Ishikawa (cell line): ENCODE data around the gene CAMK2A.

Source experiments
- CEBPB ChIP-seq: IDR thresholded peaks from 2 replicates; pipeline ENCODE4 v1.6.1; 2012
- CREB1 ChIP-seq: IDR thresholded peaks from 2 replicates; pipeline ENCODE4 v1.6.1; 2012; ENCODE audit warnings: low read depth
- EGR1 ChIP-seq: IDR thresholded peaks from 2 replicates; pipeline ENCODE4 v1.6.1; 2012
- EP300 ChIP-seq: IDR thresholded peaks from 2 replicates; pipeline ENCODE4 v1.6.1; 2012; ENCODE audit warnings: borderline replicate concordance
- FOXM1 ChIP-seq: IDR thresholded peaks from 2 replicates; pipeline ENCODE4 v1.6.1; 2012; ENCODE audit warnings: low read depth, borderline replicate concordance
- NFIC ChIP-seq: IDR thresholded peaks from 2 replicates; pipeline ENCODE4 v1.6.1; 2012
- RAD21 ChIP-seq: IDR thresholded peaks from 2 replicates; pipeline ENCODE4 v1.6.1; 2012; ENCODE audit warnings: low read depth
- REST ChIP-seq: IDR thresholded peaks from 2 replicates; pipeline ENCODE4 v1.6.1; 2012; ENCODE audit warnings: low read depth, mild to moderate bottlenecking
- TAF1 ChIP-seq: IDR thresholded peaks from 2 replicates; pipeline ENCODE4 v1.6.1; 2012; ENCODE audit warnings: low read depth, mild to moderate bottlenecking
- TCF12 ChIP-seq: IDR thresholded peaks from 2 replicates; pipeline ENCODE4 v1.6.1; 2012; ENCODE audit warnings: low read depth
- TEAD4 ChIP-seq: IDR thresholded peaks from 2 replicates; pipeline ENCODE4 v1.6.1; 2012
- YY1 ChIP-seq: IDR thresholded peaks from 2 replicates; pipeline ENCODE4 v1.6.1; 2012; ENCODE audit warnings: low read depth
- ZBTB7A ChIP-seq: IDR thresholded peaks from 2 replicates; pipeline ENCODE4 v1.6.1; 2012; ENCODE audit warnings: low read depth
- TF ChIP-seq, protein P1 (sequence below): IDR thresholded peaks from 2 replicates; pipeline ENCODE4 v1.6.1; 2012
- TF ChIP-seq, protein P2 (sequence below): IDR thresholded peaks from 2 replicates; pipeline ENCODE4 v1.6.1; 2012

The CAMK2A gene

DNA sequence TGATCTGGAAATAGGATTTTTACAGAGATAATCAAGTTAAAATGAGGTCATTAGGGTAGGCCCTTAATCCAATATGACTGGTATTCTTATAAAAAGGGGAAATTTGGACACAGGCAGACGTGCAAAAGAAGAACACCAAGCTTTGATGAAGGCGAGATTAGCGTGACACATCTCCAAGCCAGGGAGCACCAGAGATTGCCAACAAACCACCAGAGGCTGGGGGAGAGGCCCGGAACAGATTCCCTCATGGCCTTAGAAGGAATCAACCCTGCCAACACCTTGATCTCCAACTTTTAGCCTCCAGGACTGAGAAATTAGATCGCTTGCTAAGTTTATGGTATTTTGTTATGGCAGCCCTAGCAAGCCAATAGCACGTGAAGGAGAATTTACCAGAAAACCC is 23.9 kb upstream of the CAMK2A start:
- TF ChIP-seq, protein P1, sequence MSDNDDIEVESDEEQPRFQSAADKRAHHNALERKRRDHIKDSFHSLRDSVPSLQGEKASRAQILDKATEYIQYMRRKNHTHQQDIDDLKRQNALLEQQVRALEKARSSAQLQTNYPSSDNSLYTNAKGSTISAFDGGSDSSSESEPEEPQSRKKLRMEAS: no peak
- TF ChIP-seq EGR1: no peak
- TF ChIP-seq, protein P2, sequence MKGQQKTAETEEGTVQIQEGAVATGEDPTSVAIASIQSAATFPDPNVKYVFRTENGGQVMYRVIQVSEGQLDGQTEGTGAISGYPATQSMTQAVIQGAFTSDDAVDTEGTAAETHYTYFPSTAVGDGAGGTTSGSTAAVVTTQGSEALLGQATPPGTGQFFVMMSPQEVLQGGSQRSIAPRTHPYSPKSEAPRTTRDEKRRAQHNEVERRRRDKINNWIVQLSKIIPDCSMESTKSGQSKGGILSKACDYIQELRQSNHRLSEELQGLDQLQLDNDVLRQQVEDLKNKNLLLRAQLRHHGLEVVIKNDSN: no peak
- no peak for TF ChIP-seq TAF1
- no peak for TF ChIP-seq FOXM1
- TF ChIP-seq REST: no peak
- no peak for TF ChIP-seq ZBTB7A
- no peak for TF ChIP-seq TCF12
- no peak for TF ChIP-seq CEBPB
- TF ChIP-seq EP300: no peak
- TF ChIP-seq RAD21: no peak
- no peak for TF ChIP-seq NFIC
- TF ChIP-seq TEAD4: no peak

- TF ChIP-seq YY1 (no peak), EP300 (no peak), CEBPB (no peak), CREB1 (no peak), NFIC (no peak), TAF1 (no peak), TEAD4 (no peak), TCF12 (no peak), ZBTB7A (no peak), RAD21 (no peak), REST (no peak)
- TF ChIP-seq, protein P1: no peak
- TF ChIP-seq, protein P2: no peak
Observed at GRCh38 chr5:150312518-150312917, 22.9 kb upstream of the CAMK2A start.

- TF ChIP-seq EGR1 (no peak), TEAD4 (no peak), TCF12 (no peak), FOXM1 (no peak), REST (no peak), EP300 (no peak), ZBTB7A (no peak), CEBPB (no peak), TAF1 (no peak), CREB1 (no peak), NFIC (no peak), YY1 (no peak), RAD21 (no peak)
- TF ChIP-seq, protein P1: no peak
- TF ChIP-seq, protein P2: no peak
Observed at GRCh38 chr5:150311015-150311692, 21.6 kb upstream of the CAMK2A start.

- TF ChIP-seq ZBTB7A: no peak
- TF ChIP-seq, protein P1: no peak
Observed at GRCh38 chr5:150310246-150310645, 20.7 kb upstream of the CAMK2A start.
